ENCODE measurements around the gene MOCOS. TPM values are rescaled to one million over a fixed set of nuclear protein-coding genes. Genes with fewer than 3 reads are reported as not detected.
"Not testable (repeated sequence)": the region's sequence is repeated elsewhere in the genome, so short reads cannot be mapped to it uniquely, and the experiment has no call there.

The MOCOS gene
- total RNA-seq, 1 donor from 2014 or later: 1.9 TPM

DNA sequence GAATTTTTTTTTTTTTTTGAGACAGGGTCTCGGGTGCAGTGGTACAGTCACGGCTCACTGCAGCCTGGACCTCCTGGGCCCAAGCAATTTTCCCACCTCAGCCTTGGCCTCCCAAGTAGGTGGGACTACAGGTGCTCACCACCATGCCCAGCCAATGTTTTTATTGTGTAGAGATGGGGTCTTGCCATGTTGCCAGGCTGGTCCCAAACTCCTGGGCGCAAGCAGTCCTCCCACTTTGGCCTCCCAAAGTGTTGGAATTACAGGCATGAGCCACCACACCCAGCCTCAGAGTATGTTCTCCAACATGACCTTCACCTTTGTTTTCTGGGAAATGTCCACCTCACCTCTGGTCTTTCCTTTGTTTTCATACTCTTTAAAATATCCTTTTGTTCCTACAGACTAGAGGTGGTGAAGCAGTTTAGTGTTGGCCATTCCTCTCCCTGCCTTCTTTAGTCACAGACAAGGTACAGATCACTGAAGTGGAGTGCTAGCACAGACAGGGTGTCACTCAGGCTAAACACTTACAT lies 19.5 kb upstream of the MOCOS start:
- Histone ChIP-seq H3K4me2 (ENCODE audit: low read length) (no peak overlapping the region), H3K27ac (ENCODE audit: low read depth, low read length) (no peak overlapping the region), H3K27me3 (ENCODE audit: insufficient read depth, low read length) (no peaks in the 10 kb centered on the region), H2AFZ (ENCODE audit: low read depth, low read length) (no peak overlapping the region), H3K79me2 (ENCODE audit: insufficient read depth, low read length) (no peaks in the 10 kb centered on the region), H3K4me1 (ENCODE audit: insufficient read depth, low read length) (no peaks in the 10 kb centered on the region), H4K20me1 (ENCODE audit: insufficient read depth, low read length) (no peaks in the 10 kb centered on the region), H3K36me3 (ENCODE audit: insufficient read depth, low read length) (peaks cover 36% of the 10 kb centered on the region), H3K9ac (ENCODE audit: low read length) (no peak overlapping the region), H3K4me3 (ENCODE audit: insufficient read depth, low read depth, low read length) (no peak overlapping the region), H3K9me3 (ENCODE audit: insufficient read depth, low read depth, low read length) (no peaks in the 10 kb centered on the region)
- Mint-ChIP-seq H3K27me3 (ENCODE audit: low read depth, unreplicated experiment) (no peaks in the 10 kb centered on the region), H3K4me1 (ENCODE audit: low read depth, unreplicated experiment) (peaks cover 4% of the 10 kb centered on the region), H3K9me3 (ENCODE audit: unreplicated experiment) (no peaks in the 10 kb centered on the region), H3K36me3 (ENCODE audit: low read depth, unreplicated experiment) (peaks cover 37% of the 10 kb centered on the region), H3K27ac (ENCODE audit: unreplicated experiment) (no peak overlapping the region), H3K4me3 (ENCODE audit: unreplicated experiment) (no peak overlapping the region)
- TF ChIP-seq CTCF (IDR thresholded peaks at IDR 0.05; ENCODE audit: insufficient read depth, low read depth, low read length) (no peak), EZH2 (IDR thresholded peaks at IDR 0.05; ENCODE audit: insufficient read depth, low read length) (no peak)
- FAIRE-seq: no peak
- no peak for DNase-seq (ENCODE audit: low read depth)

DNA sequence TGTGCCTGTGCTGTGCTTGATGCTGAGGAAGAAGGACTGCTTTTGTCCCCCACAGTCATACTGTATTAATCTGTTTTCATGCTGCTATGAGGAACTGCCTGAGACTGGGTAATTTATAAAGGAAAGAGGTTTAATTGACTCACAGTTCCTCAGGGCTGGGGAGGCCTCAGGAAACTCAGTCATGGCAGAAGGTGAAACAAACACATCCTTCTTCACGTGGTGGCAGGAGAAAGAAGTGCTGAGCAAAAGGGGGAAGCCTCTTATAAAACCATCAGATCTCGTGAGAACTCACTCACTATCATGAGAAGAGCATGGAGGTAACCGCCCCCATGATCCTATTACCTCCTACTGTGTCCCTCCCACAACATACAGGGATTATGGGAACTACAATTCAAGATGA lies 19.0 kb upstream of the MOCOS start:
- not testable (repeated sequence) for H3K27ac Mint-ChIP-seq (ENCODE audit: unreplicated experiment); H3K4me3 ChIP-seq (ENCODE audit: insufficient read depth, low read depth, low read length); H3K4me3 Mint-ChIP-seq (ENCODE audit: unreplicated experiment); H2AFZ ChIP-seq (ENCODE audit: low read depth, low read length); H3K4me1 ChIP-seq (ENCODE audit: insufficient read depth, low read length); H3K27me3 Mint-ChIP-seq (ENCODE audit: low read depth, unreplicated experiment); H4K20me1 ChIP-seq (ENCODE audit: insufficient read depth, low read length); H3K27ac ChIP-seq (ENCODE audit: low read depth, low read length); H3K9me3 Mint-ChIP-seq (ENCODE audit: unreplicated experiment); H3K79me2 ChIP-seq (ENCODE audit: insufficient read depth, low read length); DNase-seq (ENCODE audit: low read depth); H3K9me3 ChIP-seq (ENCODE audit: insufficient read depth, low read depth, low read length); H3K9ac ChIP-seq (ENCODE audit: low read length); FAIRE-seq; H3K27me3 ChIP-seq (ENCODE audit: insufficient read depth, low read length); H3K4me1 Mint-ChIP-seq (ENCODE audit: low read depth, unreplicated experiment); H3K4me2 ChIP-seq (ENCODE audit: low read length)
- peaks cover 37% of the 10 kb centered on the region for H3K36me3 Mint-ChIP-seq (ENCODE audit: low read depth, unreplicated experiment)
- H3K36me3 ChIP-seq (ENCODE audit: insufficient read depth, low read length): peaks cover 38% of the 10 kb centered on the region

DNA sequence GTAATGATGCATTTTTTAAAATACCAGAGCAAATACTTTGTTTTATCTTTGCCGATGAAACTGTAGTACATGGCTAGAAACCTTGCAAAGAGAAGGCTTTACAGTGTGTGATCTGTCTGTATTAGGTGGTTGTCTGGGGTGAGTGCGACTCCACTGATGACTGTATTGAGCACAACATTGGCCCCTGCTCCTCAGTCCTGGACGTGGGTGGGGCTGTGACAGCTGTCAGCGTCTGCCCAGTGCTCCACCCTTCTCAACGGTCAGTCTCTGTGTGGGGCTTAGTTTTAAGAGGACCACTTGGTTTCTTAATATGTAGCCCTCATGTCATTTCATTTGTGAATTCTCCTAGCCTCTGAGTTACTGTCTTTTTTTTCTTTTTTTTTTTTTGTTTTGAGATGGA lies 17.4 kb upstream of the MOCOS start:
- no peaks in the 10 kb centered on the region for H3K27me3 Mint-ChIP-seq (ENCODE audit: low read depth, unreplicated experiment)
- no peaks in the 10 kb centered on the region for H3K4me1 Mint-ChIP-seq (ENCODE audit: low read depth, unreplicated experiment)
- H2AFZ ChIP-seq (ENCODE audit: low read depth, low read length): no peak overlapping the region
- H3K4me2 ChIP-seq (ENCODE audit: low read length): no peak overlapping the region
- H3K9me3 ChIP-seq (ENCODE audit: insufficient read depth, low read depth, low read length): no peaks in the 10 kb centered on the region
- TF ChIP-seq EZH2 (IDR thresholded peaks at IDR 0.05; ENCODE audit: insufficient read depth, low read length): no peak
- TF ChIP-seq CTCF (IDR thresholded peaks at IDR 0.05; ENCODE audit: insufficient read depth, low read depth, low read length): no peak
- no peak overlapping the region for H3K27ac Mint-ChIP-seq (ENCODE audit: unreplicated experiment)
- no peak overlapping the region for H3K9ac ChIP-seq (ENCODE audit: low read length)
- no peaks in the 10 kb centered on the region for H3K9me3 Mint-ChIP-seq (ENCODE audit: unreplicated experiment)
- H3K27ac ChIP-seq (ENCODE audit: low read depth, low read length): no peak overlapping the region
- H3K36me3 ChIP-seq (ENCODE audit: insufficient read depth, low read length): peaks cover 38% of the 10 kb centered on the region
- H3K4me3 Mint-ChIP-seq (ENCODE audit: unreplicated experiment): no peak overlapping the region
- peaks cover 5% of the 10 kb centered on the region for H4K20me1 ChIP-seq (ENCODE audit: insufficient read depth, low read length)
- peaks cover 25% of the 10 kb centered on the region for H3K36me3 Mint-ChIP-seq (ENCODE audit: low read depth, unreplicated experiment)
- no peaks in the 10 kb centered on the region for H3K4me1 ChIP-seq (ENCODE audit: insufficient read depth, low read length)
- no peaks in the 10 kb centered on the region for H3K27me3 ChIP-seq (ENCODE audit: insufficient read depth, low read length)
- FAIRE-seq (no peak), DNase-seq (ENCODE audit: low read depth) (no peak)
- H3K79me2 ChIP-seq (ENCODE audit: insufficient read depth, low read length): no peaks in the 10 kb centered on the region
- no peak overlapping the region for H3K4me3 ChIP-seq (ENCODE audit: insufficient read depth, low read depth, low read length)
